Activated CD8-positive, alpha-beta memory T cell treated with anti-CD3 and anti-CD28 coated beads for 24 hours (primary cell): ENCODE results near the gene PHRF1.

Experiments
- DNase-seq: peaks from one replicate; pipeline ENCODE4 v3.0.0-alpha.2; 2020

PHRF1 gene

GRCh38 chr11:557328-558132 is 18.7 kb upstream of the PHRF1 start:
- DNase-seq: no peak

- DNase-seq: no peak
These were observed 17.8 kb upstream of the PHRF1 start for GRCh38 chr11:558503-558902.

GRCh38 chr11:559020-559620 is 17.1 kb upstream of the PHRF1 start:
- no peak for DNase-seq

- no peak for DNase-seq
These were observed 16.5 kb upstream of the PHRF1 start for GRCh38 chr11:559712-560304.

GRCh38 chr11:560305-561147 is 15.7 kb upstream of the PHRF1 start, which contains the start of the genes LMNTD2 and RASSF7:
LMNTD2 (minus strand) TSS chr11:560738; CDS start chr11:560716, 22 bp downstream.
RASSF7 (plus strand) TSS chr11:560970; CDS start chr11:561769, 799 bp downstream.
- DNase-seq: peak; percentile 99

GRCh38 chr11:561148-562003 is 14.9 kb upstream of the PHRF1 start:
- DNase-seq: no peak

- DNase-seq: no peak
These were observed 14.1 kb upstream of the PHRF1 start for GRCh38 chr11:562046-562645.

- DNase-seq: no peak
These were observed 13.0 kb upstream of the PHRF1 start for GRCh38 chr11:563066-563811.

GRCh38 chr11:563812-564578 is 12.3 kb upstream of the PHRF1 start:
- no peak for DNase-seq

GRCh38 chr11:565921-566509 is 10.3 kb upstream of the PHRF1 start:
- no peak for DNase-seq

- DNase-seq: no peak
These were observed 9.2 kb upstream of the PHRF1 start for GRCh38 chr11:567011-567628.

GRCh38 chr11:567629-568292 is 8.5 kb upstream of the PHRF1 start:
- no peak for DNase-seq

GRCh38 chr11:568306-569157 is 7.7 kb upstream of the PHRF1 start:
- peak; percentile 94 for DNase-seq

GRCh38 chr11:569158-569885 is 6.9 kb upstream of the PHRF1 start:
- no peak for DNase-seq

- DNase-seq: no peak
These were observed 4.5 kb upstream of the PHRF1 start for GRCh38 chr11:571802-572185.

- no peak for DNase-seq
These were observed 3.0 kb upstream of the PHRF1 start for GRCh38 chr11:573146-573759.
